Epithelial cell of esophagus (primary cell): ENCODE measurements around the gene MPPED1.

Experiments
- DNase-seq: peaks from one replicate; pipeline ENCODE4 v3.0.0; 2010; ENCODE audit warnings: low read depth
- H3K4me3 ChIP-seq: 2 replicates; pipeline ENCODE4 v1.5.1; 2011; ENCODE audit warnings: mild to moderate bottlenecking, low read length, control low read depth
- CTCF ChIP-seq: IDR thresholded peaks from 2 replicates; pipeline ENCODE4 v1.5.1; 2011; ENCODE audit warnings: low read depth, mild to moderate bottlenecking, low read length, control low read depth, inconsistent platforms; ENCODE audit not compliant: insufficient read depth; ENCODE audit errors: missing control alignments

The MPPED1 gene

GRCh38 chr22:43398246-43398645 lies 13.6 kb upstream of the MPPED1 start:
- no peak for DNase-seq
- no peak overlapping the region for H3K4me3 ChIP-seq
- no peak for TF ChIP-seq CTCF

GRCh38 chr22:43398910-43399309 lies 12.9 kb upstream of the MPPED1 start:
- no peak for TF ChIP-seq CTCF
- no peak for DNase-seq
- H3K4me3 ChIP-seq = no peak overlapping the region

GRCh38 chr22:43399338-43399979 lies 12.4 kb upstream of the MPPED1 start:
- no peak for DNase-seq
- TF ChIP-seq CTCF = no peak
- H3K4me3 ChIP-seq = no peak overlapping the region

- TF ChIP-seq CTCF = no peak
- no peak overlapping the region for H3K4me3 ChIP-seq
- no peak for DNase-seq
Observed at GRCh38 chr22:43399980-43400358, 11.8 kb upstream of the MPPED1 start.

- DNase-seq = no peak
- TF ChIP-seq CTCF = no peak
- no peak overlapping the region for H3K4me3 ChIP-seq
Observed at GRCh38 chr22:43400449-43400848, 11.4 kb upstream of the MPPED1 start.

- TF ChIP-seq CTCF = no peak
- H3K4me3 ChIP-seq = no peak overlapping the region
- DNase-seq = no peak
Observed at GRCh38 chr22:43401233-43401632, 10.6 kb upstream of the MPPED1 start.

GRCh38 chr22:43401661-43402060 lies 10.2 kb upstream of the MPPED1 start:
- H3K4me3 ChIP-seq = no peak overlapping the region
- DNase-seq = no peak
- no peak for TF ChIP-seq CTCF
